ENCODE data around the gene SYK. TPM values are rescaled to one million over a fixed set of nuclear protein-coding genes. Genes with fewer than 3 reads are reported as not detected.

The SYK gene
- total RNA-seq, 4 donors from 2014 or later = 17.9 to 26.2 (median 23.2) TPM

DNA sequence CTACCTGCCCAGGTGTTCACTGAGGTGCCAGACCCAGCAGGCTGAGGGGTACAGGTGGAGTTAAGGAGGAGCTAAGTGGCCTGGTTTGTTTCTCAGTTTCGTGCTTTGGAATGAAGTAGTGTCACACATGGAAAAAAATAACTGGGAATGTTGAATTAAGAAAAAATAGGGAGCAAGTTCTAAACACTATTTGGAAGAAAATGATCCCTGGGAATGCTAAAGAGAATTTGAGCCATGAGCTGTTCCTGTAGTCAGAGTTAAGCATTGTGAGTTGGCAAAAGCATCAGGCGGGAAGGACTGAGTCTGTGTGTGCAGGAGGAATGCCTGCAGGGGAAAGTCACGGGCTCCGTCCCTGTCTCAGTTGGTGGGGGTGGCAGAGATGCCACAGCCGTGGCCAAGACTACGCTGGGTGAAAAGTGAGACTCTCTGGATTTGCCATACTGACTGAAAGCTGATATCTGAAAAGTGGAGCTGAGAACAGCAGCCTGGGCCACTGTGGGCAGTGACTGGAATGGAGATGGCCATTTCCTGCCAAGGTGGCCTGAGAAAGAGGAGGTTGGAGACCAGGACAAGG is 37.0 kb downstream of the SYK start:
- intact Hi-C loops (cut with DNase I; ENCODE audit: low total_unique reads) = no loop called here
- WGBS, 2 donors = 64 to 72% methylated on average over 6 of the region's 6 CpGs
- DNase-seq (ENCODE audit: low spot score in 2 of 2) = peak in 1 of 2 donors; percentile 52
- no peak overlapping the region for H3K4me3 ChIP-seq (ENCODE audit: low read depth, poor library complexity, severe bottlenecking)
- TF ChIP-seq POLR2A (IDR thresholded peaks at IDR 0.05) = no peak
- TF ChIP-seq, protein P1, sequence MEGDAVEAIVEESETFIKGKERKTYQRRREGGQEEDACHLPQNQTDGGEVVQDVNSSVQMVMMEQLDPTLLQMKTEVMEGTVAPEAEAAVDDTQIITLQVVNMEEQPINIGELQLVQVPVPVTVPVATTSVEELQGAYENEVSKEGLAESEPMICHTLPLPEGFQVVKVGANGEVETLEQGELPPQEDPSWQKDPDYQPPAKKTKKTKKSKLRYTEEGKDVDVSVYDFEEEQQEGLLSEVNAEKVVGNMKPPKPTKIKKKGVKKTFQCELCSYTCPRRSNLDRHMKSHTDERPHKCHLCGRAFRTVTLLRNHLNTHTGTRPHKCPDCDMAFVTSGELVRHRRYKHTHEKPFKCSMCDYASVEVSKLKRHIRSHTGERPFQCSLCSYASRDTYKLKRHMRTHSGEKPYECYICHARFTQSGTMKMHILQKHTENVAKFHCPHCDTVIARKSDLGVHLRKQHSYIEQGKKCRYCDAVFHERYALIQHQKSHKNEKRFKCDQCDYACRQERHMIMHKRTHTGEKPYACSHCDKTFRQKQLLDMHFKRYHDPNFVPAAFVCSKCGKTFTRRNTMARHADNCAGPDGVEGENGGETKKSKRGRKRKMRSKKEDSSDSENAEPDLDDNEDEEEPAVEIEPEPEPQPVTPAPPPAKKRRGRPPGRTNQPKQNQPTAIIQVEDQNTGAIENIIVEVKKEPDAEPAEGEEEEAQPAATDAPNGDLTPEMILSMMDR (IDR thresholded peaks at IDR 0.05) = no peak

DNA sequence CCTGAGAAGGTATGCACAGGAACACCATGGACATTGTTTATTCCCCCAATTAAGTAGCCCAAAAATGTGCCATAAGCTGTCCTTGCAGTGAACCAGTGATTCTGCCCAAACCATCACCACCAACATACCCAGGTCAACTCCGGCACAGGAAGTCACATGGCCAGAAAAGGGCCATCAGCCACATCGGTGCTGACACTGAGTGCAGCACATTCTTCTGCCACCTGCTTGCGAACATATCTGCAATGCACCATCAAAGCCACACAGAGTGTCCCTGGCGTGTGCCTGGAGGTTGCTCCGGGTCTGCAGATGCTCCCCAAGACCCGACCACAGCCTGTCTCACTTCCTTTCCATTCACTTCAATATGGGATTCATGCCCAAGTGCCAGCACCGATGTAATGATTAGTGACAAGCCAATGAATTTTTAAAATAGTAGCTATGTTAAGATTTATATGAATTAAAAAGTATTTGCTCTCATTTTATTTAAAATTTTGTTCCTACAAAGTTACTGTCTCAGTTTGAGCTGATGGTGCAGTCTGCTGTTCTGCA is 37.6 kb downstream of the SYK start:
- WGBS, 2 donors = 80 to 82% methylated on average over 7 of the region's 7 CpGs
- TF ChIP-seq POLR2A (IDR thresholded peaks at IDR 0.05) = no peak
- TF ChIP-seq, protein P1 (IDR thresholded peaks at IDR 0.05) = no peak
- peak in 1 of 2 donors; percentile 46 for DNase-seq (ENCODE audit: low spot score in 2 of 2)
- H3K4me3 ChIP-seq (ENCODE audit: low read depth, poor library complexity, severe bottlenecking) = no peak overlapping the region
- intact Hi-C loops (cut with DNase I; ENCODE audit: low total_unique reads) = no loop called here

DNA sequence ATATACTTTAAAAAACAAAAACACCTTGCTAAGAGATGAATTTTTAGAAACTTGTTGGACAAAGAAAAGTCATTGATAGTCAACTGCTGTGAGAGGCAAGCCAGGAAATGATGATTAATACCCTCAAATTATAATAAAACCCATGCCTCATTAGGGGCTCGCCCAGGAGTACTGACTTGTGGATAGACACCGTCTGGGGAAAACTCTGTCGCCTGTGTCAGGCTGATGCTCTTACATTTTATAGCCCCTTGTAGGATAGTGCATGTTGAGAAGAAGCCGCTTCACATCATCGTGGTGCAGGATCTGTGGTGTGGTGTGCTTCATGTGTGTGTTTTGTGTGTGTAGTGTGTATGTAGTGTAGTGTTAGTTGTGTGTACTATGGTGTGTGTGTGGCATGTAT is 39.1 kb downstream of the SYK start:
- peak in 1 of 2 donors; percentile 13 for DNase-seq (ENCODE audit: low spot score in 2 of 2)
- intact Hi-C loops (cut with DNase I; ENCODE audit: low total_unique reads) = no loop called here
- no peak overlapping the region for H3K4me3 ChIP-seq (ENCODE audit: low read depth, poor library complexity, severe bottlenecking)
- TF ChIP-seq, protein P1 (IDR thresholded peaks at IDR 0.05) = no peak
- TF ChIP-seq POLR2A (IDR thresholded peaks at IDR 0.05) = no peak
- WGBS, 2 donors = 69 to 71% methylated on average over 5 of the region's 5 CpGs

DNA sequence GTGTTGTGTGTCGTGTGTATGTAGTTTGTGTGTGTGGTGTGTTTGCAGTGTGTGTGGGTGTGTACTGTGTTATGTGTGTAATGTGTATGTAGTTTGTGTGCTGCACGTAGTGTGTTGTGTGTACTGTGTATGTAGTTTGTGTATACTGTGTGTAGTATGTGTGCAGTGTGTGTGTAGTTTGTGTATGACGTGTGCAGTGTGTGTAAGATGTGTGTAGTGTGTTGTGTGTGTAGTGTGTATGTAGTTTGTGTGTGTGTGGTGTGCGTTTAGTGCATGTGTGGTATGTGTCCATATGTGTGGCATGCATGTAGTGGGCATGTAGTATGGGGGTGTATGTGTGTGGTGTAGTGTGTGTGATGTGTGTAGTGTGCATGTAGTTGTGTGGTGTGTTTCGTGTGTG is 39.6 kb downstream of the SYK start:
- DNase-seq (ENCODE audit: low spot score in 2 of 2) = no peak
- intact Hi-C loops (cut with DNase I; ENCODE audit: low total_unique reads) = no loop called here

DNA sequence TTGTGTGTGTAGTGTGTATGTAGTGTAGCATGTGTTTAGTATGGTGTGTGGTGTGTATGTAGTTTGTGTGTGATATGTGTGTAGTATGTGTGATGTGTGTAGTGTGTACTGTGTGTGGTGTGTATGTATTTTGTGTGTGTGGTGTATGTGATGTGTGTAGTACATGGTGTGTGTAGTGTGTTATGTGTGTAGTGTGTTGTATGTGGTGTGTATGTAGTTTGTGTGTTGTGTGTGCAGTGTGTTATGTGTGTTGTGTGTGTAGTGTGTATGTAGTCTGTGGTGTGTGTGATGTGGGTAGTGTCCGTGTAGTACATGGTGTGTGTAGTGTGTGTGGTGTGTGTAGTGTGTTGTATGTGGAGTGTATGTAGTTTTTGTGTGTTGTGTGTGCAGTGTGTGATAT is 40.0 kb downstream of the SYK start:
- intact Hi-C loops (cut with DNase I; ENCODE audit: low total_unique reads) = no loop called here
- no peak overlapping the region for H3K4me3 ChIP-seq (ENCODE audit: low read depth, poor library complexity, severe bottlenecking)
- no peak for DNase-seq (ENCODE audit: low spot score in 2 of 2)
- WGBS, 2 donors = 91 to 96% methylated on average over 1 of the region's 1 CpG
- TF ChIP-seq POLR2A (IDR thresholded peaks at IDR 0.05) = no peak
- TF ChIP-seq, protein P1 (IDR thresholded peaks at IDR 0.05) = no peak

More for the DNA sequence above, 39.6 kb downstream of the SYK start:
- 91 to 95% methylated on average over 5 of the region's 5 CpGs for WGBS, 2 donors
- no peak for TF ChIP-seq POLR2A (IDR thresholded peaks at IDR 0.05)
- TF ChIP-seq, protein P1 (IDR thresholded peaks at IDR 0.05) = no peak
- H3K4me3 ChIP-seq (ENCODE audit: low read depth, poor library complexity, severe bottlenecking) = no peak overlapping the region
